Measurements from ENCODE around the gene RAB40A. TPM values are rescaled to one million over a fixed set of nuclear protein-coding genes. Genes with fewer than 3 reads are reported as not detected.
"Not testable (repeated sequence)": the region's sequence is repeated elsewhere in the genome, so short reads cannot be mapped to it uniquely, and the experiment has no call there.

Gene RAB40A
- total and polyA plus RNA-seq, 7 donors: 0.12 to 1.7 (median 0.71) TPM; not detected in 2

DNA sequence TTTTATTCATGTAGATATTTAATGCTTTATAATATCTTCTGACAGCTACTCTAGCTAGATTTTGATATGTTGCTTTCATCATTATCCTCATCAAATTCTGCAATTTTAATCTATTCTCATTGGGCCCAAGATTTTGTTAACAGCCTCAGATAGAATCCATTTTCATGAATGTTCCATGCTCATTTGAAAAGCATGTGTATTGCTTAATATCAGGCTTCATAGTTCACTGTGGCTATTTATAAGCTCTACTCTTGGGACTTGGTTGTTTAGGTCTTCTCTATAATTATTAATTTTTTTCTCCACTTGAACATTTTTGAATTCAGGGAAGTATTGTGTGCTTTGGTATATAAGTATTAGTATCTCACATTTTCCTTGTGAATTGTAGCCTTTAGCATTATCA, 41.8 kb downstream of the RAB40A start:
- no peaks in the 10 kb centered on the region for H3K36me3 ChIP-seq
- TF ChIP-seq, protein P1, sequence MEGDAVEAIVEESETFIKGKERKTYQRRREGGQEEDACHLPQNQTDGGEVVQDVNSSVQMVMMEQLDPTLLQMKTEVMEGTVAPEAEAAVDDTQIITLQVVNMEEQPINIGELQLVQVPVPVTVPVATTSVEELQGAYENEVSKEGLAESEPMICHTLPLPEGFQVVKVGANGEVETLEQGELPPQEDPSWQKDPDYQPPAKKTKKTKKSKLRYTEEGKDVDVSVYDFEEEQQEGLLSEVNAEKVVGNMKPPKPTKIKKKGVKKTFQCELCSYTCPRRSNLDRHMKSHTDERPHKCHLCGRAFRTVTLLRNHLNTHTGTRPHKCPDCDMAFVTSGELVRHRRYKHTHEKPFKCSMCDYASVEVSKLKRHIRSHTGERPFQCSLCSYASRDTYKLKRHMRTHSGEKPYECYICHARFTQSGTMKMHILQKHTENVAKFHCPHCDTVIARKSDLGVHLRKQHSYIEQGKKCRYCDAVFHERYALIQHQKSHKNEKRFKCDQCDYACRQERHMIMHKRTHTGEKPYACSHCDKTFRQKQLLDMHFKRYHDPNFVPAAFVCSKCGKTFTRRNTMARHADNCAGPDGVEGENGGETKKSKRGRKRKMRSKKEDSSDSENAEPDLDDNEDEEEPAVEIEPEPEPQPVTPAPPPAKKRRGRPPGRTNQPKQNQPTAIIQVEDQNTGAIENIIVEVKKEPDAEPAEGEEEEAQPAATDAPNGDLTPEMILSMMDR (IDR thresholded peaks at IDR 0.05): no peak
- TF ChIP-seq POLR2AphosphoS5 (IDR thresholded peaks at IDR 0.05) (no peak), POLR2A (IDR thresholded peaks at IDR 0.05) (no peak), EP300 (IDR thresholded peaks at IDR 0.05) (no peak)
- no peaks in the 10 kb centered on the region for H3K9me3 ChIP-seq
- H3K27ac ChIP-seq: no peak overlapping the region
- H3K27me3 ChIP-seq: no peaks in the 10 kb centered on the region
- intact Hi-C loops (cut with DNase I): no loop called here
- H3K4me3 ChIP-seq: no peak overlapping the region
- no peak for DNase-seq
- no peaks in the 10 kb centered on the region for H3K4me1 ChIP-seq

DNA sequence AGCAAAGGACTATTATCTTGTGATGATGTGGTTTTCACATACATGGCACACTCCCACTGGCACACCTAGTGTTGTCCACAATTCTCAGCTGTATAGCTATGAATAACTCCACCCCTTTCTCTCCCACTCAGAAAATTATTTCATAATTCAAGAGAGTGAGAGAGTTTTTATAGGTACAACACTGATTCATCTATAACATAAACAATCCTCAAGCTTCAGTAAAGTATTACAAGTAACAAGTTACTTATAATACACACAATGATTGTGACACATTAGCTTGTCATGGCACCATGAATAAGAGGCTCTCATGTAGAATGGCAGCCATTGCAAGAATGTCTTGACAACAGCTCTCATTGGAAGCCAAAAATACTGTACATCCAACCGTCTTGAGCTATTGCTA, 43.9 kb downstream of the RAB40A start:
- no peaks in the 10 kb centered on the region for H3K4me1 ChIP-seq
- DNase-seq: no peak
- WGBS, 2 donors: 89 to 98% methylated on average over 1 of the region's 1 CpG
- intact Hi-C loops (cut with DNase I): no loop called here
- H3K27me3 ChIP-seq: no peaks in the 10 kb centered on the region
- H3K9me3 ChIP-seq: no peaks in the 10 kb centered on the region
- no peaks in the 10 kb centered on the region for H3K36me3 ChIP-seq
- H3K27ac ChIP-seq: no peak overlapping the region
- no peak overlapping the region for H3K4me3 ChIP-seq
- no peak for TF ChIP-seq POLR2A (IDR thresholded peaks at IDR 0.05)
- TF ChIP-seq EP300 (IDR thresholded peaks at IDR 0.05): no peak
- no peak for TF ChIP-seq POLR2AphosphoS5 (IDR thresholded peaks at IDR 0.05)
- TF ChIP-seq, protein P1 (IDR thresholded peaks at IDR 0.05): no peak

DNA sequence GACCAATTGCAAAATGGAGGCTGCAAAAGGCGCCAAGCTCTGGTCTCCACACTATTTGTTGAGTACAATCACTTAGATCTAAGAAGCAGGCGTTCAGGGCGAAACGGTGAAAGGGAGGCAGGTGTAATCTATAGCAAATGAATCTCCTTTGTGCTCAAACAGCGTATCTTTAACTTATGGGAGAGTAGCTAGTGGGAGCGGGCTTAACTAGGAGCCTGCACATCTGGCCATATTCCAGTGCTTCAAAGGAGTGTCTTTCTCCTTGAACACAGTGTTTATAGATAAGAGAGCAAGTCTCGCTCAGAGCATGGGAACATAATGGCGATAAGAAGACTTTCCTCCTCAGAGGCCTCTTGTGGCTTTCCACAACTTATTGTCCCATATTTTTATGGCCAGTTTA, 49.3 kb downstream of the RAB40A start:
- H3K9me3 ChIP-seq; H3K36me3 ChIP-seq; H3K27me3 ChIP-seq; H3K4me1 ChIP-seq; H3K4me3 ChIP-seq; DNase-seq; H3K27ac ChIP-seq; intact Hi-C loops (cut with DNase I): not testable (repeated sequence)
- WGBS, 2 donors: 25 to 73% methylated on average over 8 of the region's 8 CpGs

DNA sequence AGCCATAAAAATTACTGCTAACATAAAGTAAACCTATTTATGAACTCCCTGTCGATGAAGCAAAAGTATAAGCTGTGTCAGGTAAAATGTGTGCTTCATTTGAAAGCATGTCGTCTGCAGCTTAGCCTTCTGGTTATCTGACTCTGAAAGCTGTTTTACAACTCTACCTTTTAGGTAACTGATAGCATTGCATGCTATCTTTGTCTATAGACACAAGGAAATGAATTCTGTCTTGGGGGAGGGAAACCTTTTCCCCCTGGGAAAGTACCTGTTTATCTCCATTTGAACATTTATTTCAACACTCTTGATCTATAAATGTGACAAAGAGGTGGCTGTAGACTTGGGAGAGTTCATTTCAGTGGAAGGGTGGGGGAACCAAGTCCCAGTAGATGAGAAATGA, 51.4 kb downstream of the RAB40A start:
- no peak overlapping the region for H3K4me3 ChIP-seq
- WGBS, 2 donors: 19 to 73% methylated on average over 2 of the region's 2 CpGs
- H3K36me3 ChIP-seq: no peaks in the 10 kb centered on the region
- H3K27ac ChIP-seq: no peak overlapping the region
- no peaks in the 10 kb centered on the region for H3K9me3 ChIP-seq
- DNase-seq: no peak
- H3K27me3 ChIP-seq: no peaks in the 10 kb centered on the region
- no peaks in the 10 kb centered on the region for H3K4me1 ChIP-seq
- TF ChIP-seq POLR2A (IDR thresholded peaks at IDR 0.05): no peak
- no peak for TF ChIP-seq POLR2AphosphoS5 (IDR thresholded peaks at IDR 0.05)
- TF ChIP-seq EP300 (IDR thresholded peaks at IDR 0.05): no peak
- TF ChIP-seq, protein P1 (IDR thresholded peaks at IDR 0.05): no peak
- intact Hi-C loops (cut with DNase I): no loop called here

DNA sequence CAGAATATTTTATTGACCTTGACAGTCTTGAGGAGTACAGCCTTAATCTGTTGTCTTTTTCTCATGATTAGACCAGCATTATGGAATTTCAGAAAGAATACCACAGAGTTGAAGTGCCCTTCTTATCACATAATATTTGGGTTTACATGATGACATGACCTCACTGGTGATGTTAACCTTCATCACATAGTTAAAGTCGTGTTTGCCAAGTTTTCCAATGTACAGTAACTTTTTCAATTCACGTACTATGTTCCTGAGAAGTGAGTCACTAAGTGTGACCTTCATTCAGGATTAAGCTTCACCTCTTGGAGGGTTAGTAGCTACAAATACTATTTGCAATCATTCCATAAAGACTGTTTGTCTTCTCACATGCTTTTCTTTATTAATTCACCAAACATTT, 52.1 kb downstream of the RAB40A start:
- no peak for DNase-seq
- intact Hi-C loops (cut with DNase I): no loop called here
- no peaks in the 10 kb centered on the region for H3K27me3 ChIP-seq

More for the DNA sequence above, 52.1 kb downstream of the RAB40A start:
- no peak overlapping the region for H3K4me3 ChIP-seq
- WGBS, 2 donors: 48 to 72% methylated on average over 2 of the region's 2 CpGs
- H3K36me3 ChIP-seq: no peaks in the 10 kb centered on the region
- H3K4me1 ChIP-seq: no peaks in the 10 kb centered on the region
- no peaks in the 10 kb centered on the region for H3K9me3 ChIP-seq
- TF ChIP-seq EP300 (IDR thresholded peaks at IDR 0.05): no peak
- TF ChIP-seq, protein P1 (IDR thresholded peaks at IDR 0.05): no peak
- H3K27ac ChIP-seq: no peak overlapping the region
